Panc1 (cell line): Measurements from ENCODE around the gene SIVA1. TPM values are rescaled to one million over a fixed set of nuclear protein-coding genes. Genes with fewer than 3 reads are reported as not detected.
A peak's percentile ranks its signal among the peaks of the same experiment; 100 is the strongest.

Source experiments
- ATAC-seq: fragments of 200-7000 bp; cut with Tn5 transposase; 2 replicates; pipeline ENCODE4 v1.9.1; 2020; ENCODE audit warnings: mild to moderate bottlenecking, moderate library complexity
- BruUV-seq: library from RNA; stranded (reverse); fragments of 400-500 nt; replicated peaks from 2 replicates; lab custom pipeline; 2021; lab: Mats Ljungman, UMichigan
- CTCF ChIA-PET: fragments of 300-600 bp; sonication (Branson Sonifier 250); formaldehyde crosslinking; loops from one replicate; lab custom pipeline; 2022; ENCODE audit warnings: antibody characterized with exemption; lab: Charles Lee
- POLR2A ChIA-PET: fragments of 300-600 bp; sonication (Branson Sonifier 250); formaldehyde crosslinking; loops from one replicate; lab custom pipeline; 2022; ENCODE audit warnings: antibody characterized with exemption; lab: Charles Lee
- DNase-seq: peaks from one replicate; pipeline ENCODE4 v3.0.0-alpha.2; 2010; ENCODE audit warnings: low read depth, low spot score
- H3K27ac ChIP-seq: 2 replicates; pipeline ENCODE4 v1.5.1; 2011; ENCODE audit warnings: mild to moderate bottlenecking, low read length, inconsistent platforms
- H3K27me3 ChIP-seq: fragments of 200-500 bp; sonication (Bioruptor generic); 2 replicates; pipeline ENCODE4 v1.6.0; 2014; ENCODE audit warnings: low read length, inconsistent platforms; ENCODE audit not compliant: control insufficient read depth, insufficient read depth
- H3K36me3 ChIP-seq: fragments of 200-500 bp; sonication (Bioruptor generic); 2 replicates; pipeline ENCODE4 v1.5.1; 2014; ENCODE audit warnings: inconsistent platforms, mild to moderate bottlenecking, low read length, moderate library complexity; ENCODE audit not compliant: control insufficient read depth, insufficient read depth
- H3K4me1 ChIP-seq: 2 replicates; pipeline ENCODE4 v1.5.1; 2011; ENCODE audit warnings: inconsistent platforms, mild to moderate bottlenecking, low read length, moderate library complexity; ENCODE audit not compliant: control insufficient read depth, insufficient read depth
- H3K4me3 ChIP-seq, 2 experiments: 2 replicates each; pipeline ENCODE4 v1.5.1; 2011 to 2012; ENCODE audit warnings: low read depth in 2 of 2, low read length in 2 of 2, mild to moderate bottlenecking in 2 of 2, inconsistent platforms in 1 of 2, moderate library complexity in 1 of 2
- H3K9me3 ChIP-seq: fragments of 200-500 bp; sonication (Bioruptor generic); 2 replicates; pipeline ENCODE4 v1.5.1; 2014; ENCODE audit warnings: low read depth, mild to moderate bottlenecking, inconsistent platforms, low read length, moderate library complexity; ENCODE audit not compliant: control insufficient read depth, insufficient read depth
- CTCF ChIP-seq: fragments of 450-650 bp; IDR thresholded peaks from 2 replicates; pipeline ENCODE4 v1.5.1; 2017; ENCODE audit warnings: mild to moderate bottlenecking
- POLR2AphosphoS5 ChIP-seq: IDR thresholded peaks from 2 replicates; pipeline ENCODE4 v1.6.1; 2012; ENCODE audit warnings: mild to moderate bottlenecking, low read depth, low read length, moderate library complexity
- REST ChIP-seq, 2 experiments: IDR thresholded peaks; 2 replicates each; pipeline ENCODE4 v1.6.1; 2011 to 2012; ENCODE audit warnings: low read depth in 2 of 2, control low read depth in 1 of 2, low read length in 1 of 2, mild to moderate bottlenecking in 1 of 2, moderate library complexity in 1 of 2; ENCODE audit not compliant: insufficient read depth in 1 of 2
- SIN3A ChIP-seq: IDR thresholded peaks from 2 replicates; pipeline ENCODE4 v1.6.1; 2012; ENCODE audit warnings: low read depth, mild to moderate bottlenecking, low read length, moderate library complexity, borderline replicate concordance; ENCODE audit not compliant: insufficient read depth
- TCF7L2 ChIP-seq: IDR thresholded peaks from 2 replicates; pipeline ENCODE4 v1.6.1; 2011; ENCODE audit warnings: mild to moderate bottlenecking, low read depth, low read length, inconsistent platforms
- in situ Hi-C: cut with HindIII; loops from 2 replicates; pipeline ENCODE4 v1.10.0; 2016; ENCODE audit warnings: low sequenced_read_pairs, low pct_unique_long_range_greater_than_20kb
- intact Hi-C: fragments of 100-400 bp; cut with micrococcal nuclease; formaldehyde crosslinking; loops from one replicate; pipeline ENCODE4 v1.10.0; 2022; ENCODE audit not compliant: unreplicated experiment
- total RNA-seq: library from RNA; stranded (reverse); gene quantifications from one replicate; pipeline ENCODE4 v1.2.1, GENCODE V29; 2021; ENCODE audit not compliant: unreplicated experiment

The SIVA1 gene
- total RNA-seq, 1 experiment from 2014 or later, result 100 TPM

GRCh38 chr14:104721505-104722431 lies 31.2 kb upstream of the SIVA1 start:
- intact Hi-C loops, result no loop called here
- no peak overlapping the region for H3K4me3 ChIP-seq
- in situ Hi-C loops, result no loop called here
- H3K4me1 ChIP-seq, result peaks cover 33% of the 10 kb centered on the region
- DNase-seq (no peak), ATAC-seq (no peak)
- TF ChIP-seq CTCF (no peak), POLR2AphosphoS5 (no peak; the same call in 1 of the 2 replicates), TCF7L2 (no peak), SIN3A (no peak), REST (IDR thresholded peaks at IDR 0.05; ENCODE audit: insufficient read depth in 1 of 2, low read depth in 2 of 2, low read length in 1 of 2) (no peak)
- POLR2A ChIA-PET, result interaction anchor here (0.6 kb wide), 1 partner anchor 24 kb away, joined by 3 read pairs; no protein-coding TSS in a partner anchor
- H3K27me3 ChIP-seq, result no peaks in the 10 kb centered on the region
- H3K27ac ChIP-seq, result peak overlapping the region; percentile 23; the same call in 1 of the 2 replicates
- H3K36me3 ChIP-seq, result no peaks in the 10 kb centered on the region
- CTCF ChIA-PET, result no interaction called here
- H3K9me3 ChIP-seq, result no peaks in the 10 kb centered on the region
- BruUV-seq, result no TSS peak

DNA sequence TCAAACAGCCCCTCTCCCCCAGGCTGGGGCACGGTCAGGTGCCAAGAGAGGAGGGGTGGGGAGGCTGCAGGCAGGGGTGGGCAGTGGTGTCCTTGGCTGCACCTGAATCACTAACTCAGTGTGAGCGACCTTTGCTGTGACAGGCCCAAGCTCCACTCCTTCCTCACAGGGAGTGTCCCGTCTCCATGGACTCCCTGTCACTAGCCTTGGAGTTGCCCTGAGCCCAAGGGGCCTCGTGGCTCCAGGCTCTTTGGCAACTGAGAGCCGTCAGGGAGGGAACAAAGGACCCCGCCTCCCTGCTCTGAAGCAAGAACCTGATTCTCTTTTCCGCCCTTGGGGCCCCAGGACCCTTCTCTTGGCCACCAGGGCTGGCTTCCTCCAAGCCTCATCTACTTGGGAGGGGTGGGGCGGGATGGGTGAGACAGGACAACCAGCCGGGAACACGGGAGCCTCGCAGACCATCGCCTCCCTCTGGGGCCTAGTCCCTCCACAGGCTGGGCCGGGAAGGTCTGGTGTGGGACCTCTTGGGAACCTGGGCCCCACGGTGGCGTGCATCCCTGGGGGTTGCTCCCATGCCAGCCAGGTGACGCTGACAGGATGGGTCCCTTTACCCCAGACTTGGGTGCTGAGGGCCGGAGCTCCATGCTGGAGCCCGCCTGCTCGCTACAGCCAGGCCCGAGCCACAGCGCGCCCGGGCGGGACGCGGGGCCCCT lies 29.9 kb upstream of the SIVA1 start:
- POLR2A ChIA-PET, result no interaction called here
- Histone ChIP-seq H3K36me3 (no peaks in the 10 kb centered on the region), H3K9me3 (no peaks in the 10 kb centered on the region), H3K4me3 (peak overlapping the region; percentile 42 to 52), H3K27me3 (no peaks in the 10 kb centered on the region), H3K4me1 (peaks cover 33% of the 10 kb centered on the region), H3K27ac (peak overlapping the region; percentile 63)
- TF ChIP-seq SIN3A, result no peak
- TF ChIP-seq POLR2AphosphoS5, result peak; percentile 45; the same call in 1 of the 2 replicates
- 0 out of 2 replicates have a peak, but pooled peaks have one; percentile 70 for TF ChIP-seq CTCF
- DNase-seq (no peak), ATAC-seq (peak; percentile 11)
- no TSS peak for BruUV-seq
- intact Hi-C loops, result no loop called here
- in situ Hi-C loops, result no loop called here
- CTCF ChIA-PET, result interaction anchor here (0.6 kb wide), 1 partner anchor 30 kb away, joined by 5 read pairs; no protein-coding TSS in a partner anchor
